HG03521 (cell line): Measurements from ENCODE around the gene GRIN3B.

ENCODE experiments used
- ATAC-seq: cut with Tn5 transposase; IDR thresholded peaks from one replicate; pipeline ENCODE4 v1.9.1; 2021; ENCODE audit warnings: mild to moderate bottlenecking, moderate library complexity; ENCODE audit not compliant: unreplicated experiment

The GRIN3B gene

DNA sequence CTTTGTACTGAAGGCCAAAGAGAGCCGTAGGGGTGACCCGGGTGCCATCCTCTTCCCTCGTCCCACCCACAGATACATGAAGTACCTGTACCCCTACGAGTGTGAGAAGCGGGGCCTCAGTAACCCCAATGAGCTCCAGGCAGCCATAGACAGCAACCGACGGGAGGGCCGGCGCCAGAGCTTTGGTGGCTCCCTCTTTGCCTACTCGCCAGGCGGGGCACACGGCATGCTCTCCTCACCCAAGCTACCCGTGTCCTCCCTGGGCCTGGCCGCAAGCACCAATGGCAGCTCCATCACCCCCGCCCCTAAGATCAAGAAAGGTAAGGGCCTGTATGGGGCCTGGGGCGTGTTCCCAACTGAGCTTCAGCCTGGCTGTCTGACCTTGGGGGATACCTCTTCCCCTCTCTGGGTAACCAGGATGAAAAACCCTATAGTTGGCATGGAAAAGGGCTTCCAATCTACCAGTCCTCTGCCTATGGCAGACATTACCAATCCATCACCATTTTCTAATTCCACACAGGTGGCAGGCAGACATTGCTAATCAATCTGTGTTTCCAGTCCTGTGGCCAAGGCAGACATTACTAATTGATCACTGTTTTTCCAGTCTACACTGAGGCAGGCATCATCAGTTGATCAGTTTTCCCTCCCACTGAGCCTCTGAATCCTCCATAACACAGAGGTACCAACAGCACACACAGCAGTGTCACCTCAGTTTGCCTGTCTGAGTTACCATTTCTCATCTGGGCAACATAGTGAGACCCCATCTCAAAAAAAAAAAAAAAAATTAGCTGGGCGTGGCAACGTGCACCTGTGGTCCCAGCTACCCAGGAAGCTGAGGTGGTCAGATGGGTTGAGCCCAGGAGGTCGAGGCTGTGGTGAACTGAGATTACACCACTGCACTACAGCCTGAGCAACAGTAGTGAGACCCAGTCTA, 35.2 kb upstream of the GRIN3B start:
- no peak for ATAC-seq

DNA sequence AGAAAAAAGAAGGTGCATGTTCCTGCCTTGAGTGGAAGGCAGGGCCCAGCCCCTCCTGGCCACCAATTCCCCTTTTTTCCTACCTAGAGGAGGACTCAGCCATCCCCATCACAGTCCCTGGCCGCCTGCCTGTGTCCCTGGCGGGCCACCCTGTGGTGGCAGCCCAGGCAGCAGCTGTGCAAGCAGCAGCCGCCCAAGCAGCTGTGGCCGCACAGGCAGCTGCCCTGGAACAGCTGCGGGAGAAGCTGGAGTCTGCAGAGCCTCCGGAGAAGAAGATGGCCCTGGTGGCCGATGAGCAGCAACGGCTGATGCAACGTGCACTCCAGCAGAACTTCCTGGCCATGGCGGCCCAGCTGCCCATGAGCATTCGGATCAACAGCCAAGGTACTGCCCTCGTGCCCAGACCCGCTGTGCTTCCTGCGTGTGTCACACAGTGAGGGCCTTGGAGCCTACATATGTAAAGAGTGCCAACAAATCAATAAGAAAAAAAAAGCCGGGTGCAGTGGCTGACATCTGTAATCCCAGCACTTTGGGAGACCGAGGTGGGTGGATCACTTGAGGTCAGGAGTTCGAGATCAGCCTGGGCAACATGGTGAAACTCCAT, 33.6 kb upstream of the GRIN3B start:
- ATAC-seq = no peak

DNA sequence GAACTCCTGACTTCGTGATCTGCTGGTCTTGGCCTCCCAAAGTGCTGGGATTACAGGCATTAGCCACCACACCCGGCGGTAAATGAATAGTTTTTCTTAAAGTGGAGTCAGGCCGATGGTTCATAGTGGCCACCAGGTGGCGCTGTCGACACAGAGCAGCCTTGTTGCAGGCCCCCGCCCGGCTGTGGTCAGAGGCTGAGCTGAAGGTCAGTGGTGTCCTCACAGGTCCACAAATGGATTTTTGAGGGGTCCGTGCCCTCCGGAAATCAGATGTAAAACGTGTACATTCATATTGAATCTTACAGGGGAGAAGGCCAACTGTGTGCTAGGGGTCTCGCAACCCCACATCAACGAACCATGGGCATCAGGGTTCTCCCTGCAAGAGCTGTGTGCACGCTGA, 29.5 kb upstream of the GRIN3B start:
- ATAC-seq = no peak

DNA sequence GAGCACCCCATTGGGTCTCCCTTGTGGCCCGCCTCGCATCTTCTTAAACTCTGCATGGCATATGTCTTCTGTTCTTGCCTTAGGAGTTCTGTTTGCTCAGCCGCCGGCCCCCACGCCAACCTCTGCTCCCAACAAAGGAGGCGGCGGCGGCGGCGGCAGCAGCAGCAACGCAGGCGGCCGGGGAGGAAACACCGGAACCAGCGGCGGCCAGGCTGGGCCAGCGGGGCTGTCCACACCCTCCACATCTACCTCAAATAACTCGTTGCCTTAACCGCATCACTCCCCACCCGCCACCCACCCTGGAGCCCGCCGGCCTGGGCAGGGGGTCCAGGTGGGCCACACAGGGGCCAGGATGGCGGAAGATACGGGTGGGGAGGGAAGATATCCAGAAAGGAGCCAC, 28.4 kb upstream of the GRIN3B start:
- ATAC-seq = no peak

DNA sequence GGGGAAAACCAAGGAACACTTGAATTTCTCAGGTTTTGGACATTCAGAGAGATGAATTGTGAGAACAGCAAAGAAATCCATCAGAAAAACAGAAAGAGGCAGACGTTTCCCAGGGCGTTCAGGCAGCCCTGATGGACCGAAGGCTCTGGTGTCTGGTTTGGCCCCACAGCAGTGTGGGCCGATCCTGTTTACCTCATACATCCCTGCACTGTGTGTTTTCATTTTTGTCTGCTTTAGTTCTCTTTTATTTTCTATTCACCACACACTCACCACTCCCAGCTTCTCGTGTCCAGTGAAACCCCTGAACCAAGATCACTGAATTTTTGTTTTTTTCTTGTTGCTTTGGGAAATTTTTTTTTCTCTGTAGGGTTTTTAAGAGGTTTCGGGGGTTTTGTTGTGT, 27.9 kb upstream of the GRIN3B start:
- no peak for ATAC-seq

DNA sequence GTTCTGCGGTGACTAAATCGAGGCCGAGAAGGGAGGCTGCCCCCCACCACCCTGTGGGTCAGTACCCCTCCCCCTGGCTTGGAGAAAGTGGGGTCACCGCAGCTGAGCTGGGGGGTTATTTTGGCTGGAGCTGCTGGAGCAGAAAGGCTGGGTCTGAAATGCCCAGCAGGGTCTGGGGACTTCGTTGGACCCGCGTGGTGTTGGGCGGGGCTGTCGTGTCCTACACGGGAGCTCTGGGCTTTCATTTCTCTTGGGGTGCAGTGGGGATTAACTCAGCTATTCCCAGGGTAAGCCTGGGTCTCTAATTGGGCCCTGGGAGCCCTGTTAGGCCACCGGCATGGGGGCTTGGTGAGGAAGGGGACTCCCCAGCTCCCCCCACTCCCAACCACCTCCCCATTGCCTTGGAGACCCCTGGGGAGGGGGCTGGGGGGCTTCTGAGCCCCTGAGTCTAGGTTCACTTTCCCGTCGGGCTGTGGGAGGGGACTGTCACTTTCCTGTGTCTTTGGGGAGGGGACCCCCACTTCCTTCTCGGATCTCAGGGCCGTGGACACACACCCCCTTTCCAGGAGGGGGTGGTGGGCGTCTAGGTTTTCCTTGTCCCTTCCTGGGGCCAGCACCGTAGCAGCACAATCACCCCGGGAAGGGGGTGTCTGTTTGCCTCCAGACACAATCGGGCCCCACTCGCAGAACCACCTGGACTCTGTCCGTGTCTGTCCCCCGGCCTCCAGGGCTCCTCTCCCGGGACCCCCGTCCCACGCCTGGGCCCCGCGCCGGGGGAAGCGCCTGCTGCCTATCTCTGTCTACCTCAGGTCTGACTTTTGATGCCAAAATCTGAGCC, 26.3 kb upstream of the GRIN3B start:
- ATAC-seq = no peak

DNA sequence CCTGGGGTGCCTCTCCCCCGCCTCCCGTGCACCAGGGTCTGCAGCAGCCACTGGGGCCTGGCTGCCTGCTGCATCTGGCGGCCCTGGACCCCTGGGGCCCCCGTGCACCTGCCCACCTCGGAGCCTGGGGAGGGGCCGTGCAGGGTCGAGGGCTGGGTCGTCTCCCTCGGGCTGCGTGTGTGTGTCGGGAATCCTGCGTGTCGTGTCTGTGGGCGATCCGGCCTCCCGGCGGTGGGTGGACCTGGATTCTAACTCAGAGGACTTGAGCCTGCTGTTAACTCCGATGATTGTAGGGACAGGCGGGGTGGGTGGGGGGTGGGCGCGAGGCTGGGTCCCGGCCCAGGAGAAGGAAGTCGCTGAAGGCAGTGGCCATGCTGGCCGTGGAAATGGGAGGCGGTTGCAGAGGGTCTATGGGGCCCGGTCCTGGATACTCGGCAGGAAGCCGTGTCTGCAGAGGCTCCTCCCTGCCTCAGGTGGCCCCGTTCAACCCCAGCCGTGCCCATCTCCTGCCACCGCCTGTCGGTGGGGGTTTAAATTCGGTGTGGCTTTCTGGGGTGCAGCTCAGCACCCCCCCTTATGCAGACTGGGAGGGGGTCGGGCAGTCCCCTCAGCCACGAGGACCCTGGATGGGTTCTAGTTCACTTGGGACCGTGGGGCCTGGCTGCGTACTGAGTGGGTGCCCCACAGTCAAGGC, 25.5 kb upstream of the GRIN3B start:
- ATAC-seq = no peak

DNA sequence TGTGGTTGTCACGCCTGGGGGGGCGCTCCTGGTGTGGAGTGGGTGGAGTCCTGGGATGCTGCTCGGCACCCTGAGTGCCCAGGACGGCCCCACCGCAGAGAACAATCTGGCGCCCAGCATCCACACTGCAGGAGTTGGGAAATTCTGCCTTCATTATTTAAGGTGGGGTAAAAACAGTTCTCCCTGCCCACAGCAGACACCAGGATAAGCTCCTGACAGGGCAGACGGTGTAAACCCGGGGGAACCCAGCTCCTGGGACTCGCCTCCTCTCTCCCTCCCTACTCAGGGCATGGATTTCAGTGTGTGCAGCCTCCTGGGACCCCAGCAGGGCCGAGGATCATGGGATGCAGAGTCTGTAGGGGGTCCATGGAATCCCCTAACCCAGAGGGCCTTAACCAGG, 23.7 kb upstream of the GRIN3B start:
- ATAC-seq = no peak

DNA sequence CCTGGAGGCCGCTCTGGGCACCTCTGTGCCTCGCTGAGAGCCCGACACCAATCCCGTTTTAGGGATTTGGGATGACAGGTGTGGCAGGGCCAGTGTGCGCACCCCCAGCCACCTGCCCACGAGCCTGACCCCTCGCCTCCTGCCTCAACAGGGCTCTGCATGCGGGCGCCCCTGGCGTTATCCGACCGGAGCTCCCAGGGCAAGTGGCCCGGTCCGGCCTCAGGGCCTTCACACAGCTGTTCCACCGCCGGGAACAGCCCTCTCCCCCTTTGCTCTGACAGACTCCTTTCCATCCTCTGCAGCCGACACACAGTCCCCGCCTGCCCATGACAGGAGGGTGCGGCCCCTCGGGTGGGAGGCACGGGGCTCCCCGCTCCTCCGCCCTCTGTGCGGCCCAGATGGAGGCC, 23.2 kb upstream of the GRIN3B start:
- no peak for ATAC-seq

DNA sequence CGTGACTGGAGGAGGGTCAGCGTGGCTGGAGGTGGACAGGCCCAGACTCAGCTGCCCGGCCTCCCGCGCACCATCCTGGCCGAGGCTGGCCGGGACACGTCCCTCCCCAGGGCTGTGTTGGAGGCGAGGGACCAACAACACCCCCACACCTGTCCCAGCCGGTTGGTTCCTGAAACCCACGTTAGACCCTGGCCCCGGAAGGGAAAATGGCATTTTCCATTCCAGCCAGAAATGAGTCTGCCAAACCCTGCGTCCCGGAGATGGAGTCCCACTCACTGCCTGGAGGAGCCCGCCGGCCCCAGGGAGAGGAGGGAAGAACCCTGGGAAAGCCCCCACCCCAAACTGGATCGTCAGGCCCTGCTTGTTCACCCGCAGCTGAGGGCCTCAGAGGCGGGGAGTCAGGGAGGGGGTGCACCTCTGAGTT, 20.9 kb upstream of the GRIN3B start:
- ATAC-seq = no peak

DNA sequence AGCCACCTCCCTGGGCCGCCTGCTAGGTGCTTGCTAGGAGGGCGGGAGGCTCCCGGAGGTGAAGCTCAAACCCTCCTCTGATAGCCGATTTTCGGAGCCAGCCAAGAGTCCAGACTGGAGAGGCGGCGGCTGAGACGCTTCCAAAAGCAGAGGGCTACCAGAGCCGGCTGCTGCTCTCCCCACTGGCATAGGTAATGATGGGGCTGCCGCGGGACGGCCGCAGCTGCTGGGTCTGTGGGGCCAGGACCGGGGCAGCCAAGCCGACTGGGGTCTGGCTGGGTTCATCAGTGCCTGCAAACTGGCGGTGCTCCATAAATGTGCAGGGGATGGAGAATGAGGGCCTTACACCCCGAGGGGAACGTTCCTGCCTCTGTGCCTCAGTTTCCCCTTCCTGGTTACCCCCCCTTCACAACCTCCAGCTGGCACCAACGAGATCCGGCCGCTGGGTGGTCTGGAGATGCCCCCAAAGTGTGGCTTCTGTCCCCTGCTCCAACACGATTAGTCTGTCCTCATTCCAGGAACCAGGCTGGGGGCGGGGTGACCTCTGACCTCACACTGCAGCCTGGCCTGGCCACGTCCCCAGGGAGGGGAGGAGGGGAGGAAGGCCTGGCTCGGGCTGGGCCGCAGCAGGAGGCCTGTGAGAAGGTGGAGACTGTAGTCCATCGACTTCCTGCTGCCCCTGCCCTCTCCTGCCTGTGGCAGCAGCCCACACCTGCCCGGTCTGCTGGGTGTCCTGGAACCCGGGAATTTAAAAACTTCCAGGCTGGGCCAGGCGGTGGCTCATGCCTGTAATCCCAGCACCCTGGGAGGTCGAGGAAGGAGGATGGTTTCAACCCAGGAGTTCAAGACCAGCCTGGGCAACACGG, 19.9 kb upstream of the GRIN3B start:
- no peak for ATAC-seq

DNA sequence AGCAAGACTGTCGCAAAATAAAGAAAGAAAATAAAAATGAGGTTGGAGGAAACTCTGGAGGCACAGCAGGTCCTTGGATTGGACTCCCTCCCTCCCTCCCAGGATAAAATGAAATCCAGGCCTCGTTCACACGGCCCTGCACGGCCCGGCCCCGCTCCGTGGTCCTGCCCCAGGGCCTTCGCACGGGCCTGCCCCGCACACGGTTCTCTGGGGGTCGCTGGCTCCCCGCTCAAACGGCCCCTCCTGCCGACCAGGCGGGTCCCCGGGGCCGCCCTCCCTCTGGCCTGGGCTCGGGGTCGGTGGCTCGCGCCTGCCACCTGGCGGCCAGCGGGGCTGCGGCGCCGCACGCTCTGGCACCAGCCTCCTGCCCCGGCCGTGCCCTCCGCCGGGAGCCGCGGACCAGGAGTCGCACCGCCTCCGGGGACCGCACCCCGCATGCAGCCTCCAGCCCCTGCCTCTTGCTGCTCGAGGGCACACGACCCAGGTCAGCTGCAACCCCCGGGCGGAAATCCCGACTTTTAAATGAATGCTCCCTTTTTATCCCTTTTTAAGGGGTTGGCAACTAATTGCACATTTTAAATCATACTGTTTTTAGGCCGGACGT, 17.6 kb upstream of the GRIN3B start:
- ATAC-seq = peak; percentile 49

DNA sequence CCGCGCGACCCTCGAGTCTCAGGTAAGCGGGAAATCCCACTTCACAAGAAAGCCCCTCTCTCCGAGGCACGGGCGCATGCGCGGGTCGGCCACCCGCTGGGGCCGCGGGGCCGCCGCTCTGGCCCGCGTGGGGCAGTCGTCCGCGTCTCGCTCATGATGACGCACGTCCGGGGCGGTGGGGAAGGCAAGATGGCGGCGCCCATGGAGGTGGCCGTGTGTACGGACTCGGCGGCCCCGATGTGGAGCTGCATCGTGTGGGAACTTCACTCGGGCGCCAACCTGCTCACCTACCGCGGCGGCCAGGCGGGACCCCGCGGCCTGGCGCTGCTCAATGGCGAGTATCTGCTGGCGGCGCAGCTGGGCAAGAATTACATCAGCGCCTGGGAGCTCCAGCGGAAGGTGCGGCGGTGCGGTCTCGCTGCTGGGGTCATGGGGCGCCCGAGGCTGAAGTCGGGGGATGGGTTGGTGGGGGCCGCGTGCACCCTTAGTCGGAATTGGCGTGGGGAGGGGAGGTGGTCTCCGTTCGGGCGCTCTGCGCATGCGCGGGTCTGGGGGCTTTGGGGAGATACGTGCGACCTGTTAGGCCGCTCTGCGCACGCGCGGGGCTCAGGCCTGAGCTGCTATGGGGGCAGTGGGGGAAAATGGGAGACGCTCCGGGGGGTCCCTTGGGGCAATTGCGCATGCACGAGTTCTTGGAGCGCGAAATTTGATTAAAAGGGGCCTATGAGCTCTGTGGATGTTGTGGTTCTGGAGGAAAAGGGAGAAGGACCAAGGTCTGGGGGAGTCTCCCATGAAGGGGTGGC, 15.9 kb upstream of the GRIN3B start, which contains the start of gene WDR18:
Gene WDR18 (plus strand): TSS at position 181 of the 803 bp plus-strand sequence. CDS start 9 bp downstream, at position 190.
- peak; percentile 81 for ATAC-seq

DNA sequence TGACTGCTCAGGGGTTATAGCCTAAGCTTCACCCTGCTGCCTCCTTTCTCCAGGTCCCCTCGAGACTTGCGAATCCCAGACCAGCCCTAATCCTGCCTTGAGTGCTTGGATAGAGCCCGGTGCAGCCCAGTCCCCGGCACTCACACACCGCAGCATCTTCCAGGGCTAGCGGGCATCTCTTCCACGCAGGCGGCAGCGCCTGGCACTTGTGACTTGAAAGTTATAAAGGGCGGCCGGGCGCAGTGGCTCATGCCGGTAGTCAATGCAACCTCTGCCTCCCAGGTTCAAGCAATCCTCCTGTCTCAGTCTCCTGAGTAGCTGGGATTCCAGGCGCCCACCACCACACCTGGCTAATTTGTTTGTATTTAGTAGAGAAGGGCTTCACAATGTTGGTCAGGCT, 14.1 kb upstream of the GRIN3B start:
- ATAC-seq = no peak

DNA sequence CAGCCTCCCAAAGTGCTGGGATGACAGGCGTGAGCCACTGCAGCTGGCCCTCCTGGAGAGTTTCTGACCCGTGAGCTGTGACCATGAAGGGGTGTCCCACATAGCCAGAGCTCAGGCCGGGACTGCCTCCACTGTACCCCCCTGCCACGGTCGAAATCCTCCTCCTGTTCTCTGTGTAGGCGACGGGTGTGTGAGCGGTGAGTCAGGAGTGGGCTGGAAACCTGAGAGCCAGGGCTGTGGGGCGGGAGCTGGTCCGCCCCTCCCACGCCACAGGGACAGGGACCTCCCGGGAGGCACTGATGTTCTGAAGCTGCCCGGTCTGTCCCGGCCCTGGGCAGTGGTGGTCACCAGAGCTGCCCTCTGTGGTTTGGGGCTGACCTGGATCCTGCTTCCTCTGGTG, 12.1 kb upstream of the GRIN3B start:
- ATAC-seq = no peak

DNA sequence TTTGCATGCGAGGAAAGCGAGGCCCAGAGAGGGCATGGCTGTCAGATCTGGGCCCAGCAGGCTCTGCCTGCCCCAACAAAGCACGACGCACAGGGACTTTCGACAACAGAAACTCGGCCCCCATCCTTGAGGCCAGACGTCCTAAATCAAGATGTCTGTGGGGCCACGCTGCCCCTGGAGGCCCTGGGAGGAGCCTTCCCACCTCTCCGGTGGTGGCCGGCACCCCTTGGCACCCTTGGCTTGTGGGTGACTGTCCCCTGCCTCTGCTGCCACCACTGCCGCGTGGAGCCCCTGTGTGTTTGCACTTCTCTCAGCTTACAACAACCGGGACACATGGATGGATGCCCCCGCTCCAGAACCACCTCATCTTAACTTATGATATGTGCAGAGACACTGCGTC, 11.7 kb upstream of the GRIN3B start:
- no peak for ATAC-seq

DNA sequence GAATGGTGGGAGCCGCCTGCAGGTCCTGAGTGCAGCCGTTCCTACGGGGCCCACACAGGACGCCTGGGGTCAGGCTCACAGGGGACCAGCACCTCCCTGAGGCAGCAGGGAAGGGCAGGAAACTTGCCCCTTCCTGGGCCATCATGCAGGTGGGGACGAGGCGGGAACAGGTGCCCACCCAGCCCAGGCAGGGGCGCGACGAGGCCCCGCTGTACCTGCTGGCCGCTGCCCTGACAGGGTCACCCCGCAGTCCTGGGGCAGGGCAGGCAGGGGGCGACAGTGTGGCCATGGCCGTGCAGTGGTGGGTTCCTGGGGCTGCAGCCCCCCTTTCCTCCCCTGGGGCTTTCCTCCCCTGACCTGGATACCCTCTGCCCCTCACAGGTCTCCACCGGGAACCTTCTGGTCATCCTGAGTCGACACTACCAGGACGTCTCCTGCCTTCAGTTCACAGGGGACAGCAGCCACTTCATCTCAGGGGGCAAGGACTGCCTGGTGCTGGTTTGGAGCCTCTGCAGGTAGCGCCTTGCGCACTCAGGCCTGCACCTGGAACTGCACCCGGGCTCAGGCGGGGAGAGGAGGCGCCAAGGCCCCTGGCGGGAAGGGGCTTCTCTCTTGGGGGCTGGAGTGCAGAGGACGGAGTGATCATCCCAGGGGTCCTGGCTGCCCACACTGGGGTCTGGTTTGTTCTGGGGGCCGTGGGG, 10.7 kb upstream of the GRIN3B start:
- ATAC-seq = no peak

DNA sequence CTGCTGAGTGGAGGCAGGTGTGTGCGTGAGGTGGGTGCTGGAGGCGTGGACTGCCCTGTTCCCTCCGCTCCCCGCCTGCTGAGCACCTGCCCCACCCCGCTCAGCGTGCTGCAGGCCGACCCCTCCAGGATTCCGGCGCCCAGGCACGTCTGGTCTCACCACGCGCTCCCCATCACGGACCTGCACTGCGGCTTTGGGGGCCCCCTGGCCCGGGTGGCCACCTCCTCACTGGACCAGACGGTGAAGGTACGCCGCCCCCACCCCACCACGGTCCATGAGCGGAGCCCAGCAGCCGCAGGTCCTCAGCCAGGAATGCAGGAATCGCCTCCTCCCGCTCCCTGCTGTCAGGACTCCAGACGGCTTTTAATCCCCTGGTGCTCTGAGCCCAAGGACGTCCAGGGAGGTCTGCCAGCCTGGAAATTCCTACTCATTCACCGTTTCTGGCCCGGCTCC, 10.1 kb upstream of the GRIN3B start:
- no peak for ATAC-seq
